ENCODE data around the gene SLC4A2. TPM values are rescaled to one million over a fixed set of nuclear protein-coding genes. Genes with fewer than 3 reads are reported as not detected.

The SLC4A2 gene
- total RNA-seq, 1 experiment from 2014 or later: 105 TPM

DNA sequence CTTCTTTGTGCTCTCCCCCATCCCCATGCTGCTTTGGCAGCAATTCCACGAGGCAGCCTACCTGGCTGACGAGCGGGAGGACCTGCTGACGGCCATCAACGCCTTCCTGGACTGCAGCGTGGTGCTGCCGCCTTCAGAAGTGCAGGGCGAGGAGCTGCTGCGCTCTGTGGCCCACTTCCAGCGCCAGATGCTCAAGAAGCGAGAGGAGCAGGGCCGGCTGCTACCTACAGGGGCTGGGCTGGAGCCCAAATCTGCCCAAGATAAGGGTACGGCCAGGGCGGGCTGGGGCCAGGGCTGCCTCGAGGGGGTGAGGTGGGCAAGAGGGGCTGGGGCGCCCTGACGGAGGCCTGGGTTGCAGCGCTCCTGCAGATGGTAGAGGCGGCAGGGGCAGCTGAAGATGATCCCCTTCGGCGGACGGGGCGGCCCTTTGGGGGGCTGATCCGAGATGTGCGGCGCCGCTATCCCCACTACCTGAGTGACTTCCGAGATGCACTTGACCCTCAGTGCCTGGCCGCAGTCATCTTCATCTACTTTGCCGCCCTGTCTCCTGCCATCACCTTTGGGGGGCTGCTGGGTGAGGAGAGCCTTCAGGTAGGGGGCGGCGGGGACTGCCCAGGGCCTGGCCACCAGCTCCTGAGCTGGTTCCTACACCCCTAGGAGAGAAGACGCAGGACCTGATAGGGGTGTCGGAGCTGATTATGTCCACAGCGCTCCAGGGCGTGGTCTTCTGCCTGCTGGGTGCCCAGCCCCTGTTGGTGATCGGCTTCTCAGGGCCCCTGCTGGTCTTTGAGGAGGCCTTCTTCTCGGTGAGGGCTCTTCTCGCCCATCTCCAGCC is 11.9 kb downstream of the SLC4A2 start:
- Histone ChIP-seq H3K27me3 (ENCODE audit: control insufficient read depth, insufficient read depth, low read length) (no peaks in the 10 kb centered on the region), H3K36me3 (replicated peaks; ENCODE audit: control insufficient read depth, insufficient read depth, low read length) (peaks cover 28% of the 10 kb centered on the region), H3K4me3 (ENCODE audit: insufficient read depth, low read depth, low read length) (no peak overlapping the region)
- no peak for DNase-seq

DNA sequence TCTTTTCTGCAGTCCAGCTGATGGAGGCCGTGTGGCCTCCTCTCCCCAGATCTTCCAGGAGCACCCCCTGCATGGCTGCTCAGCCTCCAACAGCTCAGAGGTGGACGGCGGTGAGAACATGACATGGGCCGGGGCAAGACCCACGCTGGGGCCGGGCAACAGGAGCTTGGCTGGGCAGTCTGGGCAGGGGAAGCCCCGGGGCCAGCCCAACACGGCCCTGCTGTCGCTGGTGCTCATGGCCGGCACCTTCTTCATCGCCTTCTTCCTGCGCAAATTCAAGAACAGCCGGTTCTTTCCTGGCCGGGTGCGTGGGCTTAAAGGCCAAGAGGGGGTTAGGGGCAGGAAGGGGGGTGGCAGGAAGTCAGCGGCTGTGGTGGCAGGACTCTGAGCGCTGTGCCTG is 14.6 kb downstream of the SLC4A2 start:
- Histone ChIP-seq H3K4me3 (ENCODE audit: insufficient read depth, low read depth, low read length) (no peak overlapping the region), H3K36me3 (replicated peaks; ENCODE audit: control insufficient read depth, insufficient read depth, low read length) (peaks cover 23% of the 10 kb centered on the region), H3K27me3 (ENCODE audit: control insufficient read depth, insufficient read depth, low read length) (no peaks in the 10 kb centered on the region)
- no peak for DNase-seq

DNA sequence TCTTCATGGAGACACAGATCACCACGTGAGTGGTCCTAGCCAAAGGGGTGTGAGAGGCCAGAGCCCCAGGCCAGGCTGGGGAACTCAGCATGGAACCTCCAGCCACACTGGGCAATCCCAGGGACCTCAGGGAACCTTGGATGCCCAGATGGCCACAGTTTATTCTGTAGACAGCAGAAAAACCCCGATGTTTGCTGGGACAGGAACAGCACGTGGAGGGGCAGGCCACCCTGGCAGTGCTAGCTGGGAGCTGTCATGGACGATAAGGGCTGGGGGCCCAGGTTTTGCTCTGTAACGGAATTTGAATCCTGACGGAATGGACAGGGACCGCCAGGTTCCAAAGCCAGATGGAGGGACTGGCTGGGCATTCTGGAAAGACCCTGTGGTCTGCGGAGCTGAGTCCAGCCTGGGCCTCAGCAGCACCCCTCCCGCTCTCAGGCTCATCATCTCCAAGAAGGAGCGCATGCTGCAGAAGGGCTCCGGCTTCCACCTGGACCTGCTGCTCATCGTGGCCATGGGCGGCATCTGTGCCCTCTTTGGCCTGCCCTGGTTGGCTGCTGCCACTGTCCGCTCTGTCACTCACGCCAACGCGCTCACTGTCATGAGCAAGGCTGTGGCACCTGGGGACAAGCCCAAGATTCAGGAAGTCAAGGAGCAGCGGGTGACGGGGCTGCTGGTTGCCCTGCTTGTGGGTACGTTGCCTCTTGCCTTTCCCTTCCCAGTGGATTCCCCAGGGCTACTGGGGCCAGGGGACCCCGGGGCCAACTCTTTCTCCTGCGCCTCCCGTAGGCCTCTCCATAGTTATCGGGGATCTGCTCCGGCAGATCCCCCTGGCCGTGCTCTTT is 15.7 kb downstream of the SLC4A2 start:
- H3K36me3 ChIP-seq (replicated peaks; ENCODE audit: control insufficient read depth, insufficient read depth, low read length): peaks cover 15% of the 10 kb centered on the region
- no peak overlapping the region for H3K4me3 ChIP-seq (ENCODE audit: insufficient read depth, low read depth, low read length)
- no peaks in the 10 kb centered on the region for H3K27me3 ChIP-seq (ENCODE audit: control insufficient read depth, insufficient read depth, low read length)
- no peak for DNase-seq

DNA sequence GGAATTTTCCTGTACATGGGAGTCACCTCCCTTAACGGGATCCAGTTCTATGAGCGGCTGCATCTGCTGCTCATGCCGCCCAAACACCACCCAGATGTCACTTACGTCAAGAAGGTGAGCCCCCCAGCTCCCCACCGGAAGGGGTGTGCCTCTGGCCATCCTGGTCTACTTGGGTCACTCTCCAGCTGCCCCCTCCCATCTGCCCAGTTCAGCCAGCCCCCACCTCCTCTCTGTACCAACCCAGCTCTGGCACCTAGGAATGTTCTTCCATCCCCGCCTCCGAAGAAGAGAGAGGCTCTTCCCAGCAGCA is 16.2 kb downstream of the SLC4A2 start:
- Histone ChIP-seq H3K27me3 (ENCODE audit: control insufficient read depth, insufficient read depth, low read length) (no peaks in the 10 kb centered on the region), H3K4me3 (ENCODE audit: insufficient read depth, low read depth, low read length) (no peak overlapping the region), H3K36me3 (replicated peaks; ENCODE audit: control insufficient read depth, insufficient read depth, low read length) (peaks cover 10% of the 10 kb centered on the region)
- no peak for DNase-seq

DNA sequence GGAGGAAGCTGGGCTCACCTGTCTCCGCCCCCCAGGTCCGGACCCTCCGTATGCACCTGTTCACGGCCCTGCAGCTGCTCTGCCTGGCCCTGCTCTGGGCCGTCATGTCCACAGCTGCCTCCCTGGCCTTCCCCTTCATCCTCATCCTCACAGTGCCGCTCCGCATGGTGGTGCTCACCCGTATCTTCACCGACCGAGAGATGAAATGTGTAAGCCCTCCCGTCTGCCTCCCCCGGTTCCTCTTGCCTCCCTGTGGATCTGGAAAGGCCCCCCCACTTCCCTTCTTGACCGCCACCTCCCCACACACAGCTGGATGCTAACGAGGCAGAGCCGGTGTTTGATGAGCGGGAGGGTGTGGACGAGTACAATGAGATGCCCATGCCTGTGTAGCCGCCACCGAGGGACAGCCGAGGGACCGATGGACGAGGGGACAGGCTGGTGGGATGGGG is 16.6 kb downstream of the SLC4A2 start:
- Histone ChIP-seq H3K36me3 (replicated peaks; ENCODE audit: control insufficient read depth, insufficient read depth, low read length) (peaks cover 8% of the 10 kb centered on the region), H3K4me3 (ENCODE audit: insufficient read depth, low read depth, low read length) (no peak overlapping the region), H3K27me3 (ENCODE audit: control insufficient read depth, insufficient read depth, low read length) (no peaks in the 10 kb centered on the region)
- DNase-seq: no peak

DNA sequence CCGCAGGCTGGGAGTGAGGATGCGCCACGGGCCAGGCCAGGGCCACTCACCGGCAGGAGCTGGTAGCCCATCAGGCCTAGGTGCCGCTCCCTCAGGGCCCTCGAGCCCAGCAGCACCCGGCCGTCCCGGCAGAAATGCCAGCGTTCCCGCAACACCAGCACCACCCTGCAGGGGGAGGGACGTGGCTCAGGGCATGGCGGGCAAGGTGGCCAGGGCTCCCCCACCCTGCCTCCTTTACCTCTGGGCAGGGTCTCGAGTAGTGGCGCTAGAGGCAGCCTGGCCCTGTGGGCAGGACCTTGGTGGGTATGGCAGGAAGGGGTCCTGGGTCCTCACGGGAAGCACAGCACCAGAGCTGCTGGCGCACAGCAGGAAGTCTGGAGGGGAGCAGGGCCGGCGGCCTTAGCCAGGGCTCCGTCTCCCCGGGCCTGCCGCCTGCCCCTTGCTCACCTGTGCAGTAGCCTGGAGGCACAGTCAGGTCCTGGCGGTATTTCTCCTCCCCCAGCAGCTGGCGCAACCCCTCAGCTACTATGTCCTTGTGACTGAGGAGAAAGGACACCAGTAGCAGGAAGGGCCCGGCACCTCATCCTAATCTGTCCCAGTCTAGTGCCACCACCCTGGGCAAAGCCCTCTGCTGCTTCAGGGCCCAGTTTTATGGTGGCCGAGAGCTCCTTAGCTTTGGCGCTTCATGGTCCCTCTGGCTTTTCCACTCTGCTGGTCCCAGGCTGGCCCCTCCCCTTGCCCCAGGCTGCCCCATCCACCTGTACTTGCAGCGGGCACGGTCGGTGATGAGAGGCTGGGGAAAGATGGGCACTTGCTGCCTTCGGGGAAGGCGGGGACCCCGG is 17.7 kb downstream of the SLC4A2 start:
- peaks cover 8% of the 10 kb centered on the region for H3K36me3 ChIP-seq (replicated peaks; ENCODE audit: control insufficient read depth, insufficient read depth, low read length)
- peak; percentile 96 for DNase-seq
- H3K27me3 ChIP-seq (ENCODE audit: control insufficient read depth, insufficient read depth, low read length): no peaks in the 10 kb centered on the region
- H3K4me3 ChIP-seq (ENCODE audit: insufficient read depth, low read depth, low read length): no peak overlapping the region

DNA sequence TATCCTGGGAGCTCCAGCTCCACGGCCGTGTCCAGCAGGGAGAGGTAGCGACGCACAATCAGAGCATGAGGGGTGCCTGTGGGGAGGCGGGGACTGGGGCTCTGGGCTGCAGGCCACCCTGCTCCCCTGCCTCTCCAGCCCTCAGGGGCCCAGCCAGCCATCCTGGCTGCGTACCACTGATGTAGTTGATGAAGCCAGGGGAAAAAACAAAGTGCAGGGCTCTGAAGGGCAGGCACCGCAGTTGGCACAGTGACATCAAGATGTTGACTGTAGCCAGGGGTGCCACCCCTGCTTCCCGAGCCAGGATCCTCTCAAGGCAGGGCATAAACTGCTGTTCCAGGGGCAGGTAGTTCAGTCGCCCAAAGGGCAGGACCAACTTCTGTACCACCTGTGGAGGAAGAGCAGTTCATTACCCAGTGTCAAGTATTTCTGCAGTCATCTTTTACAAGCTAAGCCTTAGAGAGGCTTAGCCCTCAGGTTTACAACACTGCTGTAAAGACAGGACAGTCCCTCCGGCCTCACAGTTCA is 18.4 kb downstream of the SLC4A2 start:
- no peak for DNase-seq
- H3K4me3 ChIP-seq (ENCODE audit: insufficient read depth, low read depth, low read length): no peak overlapping the region
- peaks cover 4% of the 10 kb centered on the region for H3K36me3 ChIP-seq (replicated peaks; ENCODE audit: control insufficient read depth, insufficient read depth, low read length)
- no peaks in the 10 kb centered on the region for H3K27me3 ChIP-seq (ENCODE audit: control insufficient read depth, insufficient read depth, low read length)

DNA sequence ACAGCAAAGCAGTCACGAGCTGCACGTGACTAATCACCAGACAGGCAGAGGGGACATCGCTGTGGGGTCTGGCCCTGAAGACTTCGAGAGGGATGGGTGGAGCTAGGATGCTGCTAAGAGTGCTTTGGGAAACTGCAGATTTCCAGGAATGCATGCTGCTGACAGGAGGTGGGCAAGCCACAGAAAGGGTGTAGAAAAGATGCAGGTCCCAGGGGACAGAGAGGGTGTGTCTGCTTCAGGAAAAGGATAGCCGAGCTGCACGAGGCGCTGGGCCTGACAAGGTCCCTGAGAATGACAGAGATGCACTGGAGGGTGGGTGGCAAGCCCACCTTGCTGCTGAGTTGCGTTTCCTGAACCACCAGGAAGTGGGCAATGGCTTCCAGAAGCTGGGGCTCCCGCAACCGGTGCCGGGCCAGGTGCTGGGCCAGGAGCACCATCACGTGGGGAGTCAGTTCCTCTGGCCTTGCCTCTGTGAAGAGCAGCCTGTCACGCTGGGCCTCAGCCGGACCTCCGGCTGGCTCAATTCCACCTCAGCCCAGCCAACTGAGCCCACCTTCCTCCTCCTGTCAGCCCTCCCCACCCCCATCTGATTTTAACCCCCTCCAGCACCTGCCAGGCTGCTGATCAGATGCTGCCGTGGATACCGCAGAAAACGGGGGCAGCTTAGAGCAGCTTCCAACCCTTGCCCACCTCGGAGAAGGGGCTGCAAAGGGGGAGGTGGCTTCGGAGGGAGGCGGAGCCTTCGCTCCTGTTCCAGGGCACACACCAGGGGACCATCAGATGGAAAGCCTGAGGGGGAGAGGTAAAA is 19.0 kb downstream of the SLC4A2 start:
- peak; percentile 88 for DNase-seq
- Histone ChIP-seq H3K36me3 (replicated peaks; ENCODE audit: control insufficient read depth, insufficient read depth, low read length) (peaks cover 4% of the 10 kb centered on the region), H3K27me3 (ENCODE audit: control insufficient read depth, insufficient read depth, low read length) (no peaks in the 10 kb centered on the region), H3K4me3 (ENCODE audit: insufficient read depth, low read depth, low read length) (no peak overlapping the region)

DNA sequence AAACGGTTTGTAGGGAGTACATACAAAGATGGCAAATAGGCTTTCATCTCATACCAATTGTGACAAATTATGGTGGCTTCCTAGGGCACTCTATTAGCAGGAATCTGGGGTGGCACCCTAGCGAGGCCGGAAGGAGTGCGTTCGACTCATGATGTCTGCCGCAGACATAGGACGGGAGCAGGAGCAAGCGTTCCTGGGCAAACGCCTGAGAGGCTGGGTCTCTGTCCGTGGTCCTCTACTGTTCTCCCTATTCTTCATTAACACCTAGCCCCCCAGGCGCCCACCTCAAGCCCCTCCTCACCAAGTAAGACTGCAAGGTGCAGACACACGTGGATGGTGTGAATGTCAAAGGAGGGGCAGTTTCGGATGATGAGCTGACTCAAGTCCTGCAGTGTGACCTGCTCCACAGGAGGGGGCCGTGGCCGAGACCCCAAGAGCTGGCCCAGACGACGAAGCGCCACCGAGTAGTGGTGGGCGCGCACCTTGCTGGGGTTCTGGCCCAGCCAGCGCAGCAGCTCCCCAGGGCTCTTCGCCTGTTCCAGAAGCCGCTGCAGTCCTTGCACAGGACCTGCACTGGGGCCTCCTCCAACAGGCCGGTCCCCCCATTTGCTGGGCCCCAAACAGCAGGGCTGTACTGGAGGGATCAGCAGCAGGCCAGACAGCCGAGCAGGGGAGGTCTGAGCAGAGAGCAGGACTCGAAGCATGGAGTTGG is 20.0 kb downstream of the SLC4A2 start:
- peak overlapping the region; percentile 95 for H3K4me3 ChIP-seq (ENCODE audit: insufficient read depth, low read depth, low read length)
- H3K27me3 ChIP-seq (ENCODE audit: control insufficient read depth, insufficient read depth, low read length): peaks cover 2% of the 10 kb centered on the region; the same call in 1 of the 2 replicates
- DNase-seq: no peak
- peaks cover 2% of the 10 kb centered on the region for H3K36me3 ChIP-seq (replicated peaks; ENCODE audit: control insufficient read depth, insufficient read depth, low read length)

DNA sequence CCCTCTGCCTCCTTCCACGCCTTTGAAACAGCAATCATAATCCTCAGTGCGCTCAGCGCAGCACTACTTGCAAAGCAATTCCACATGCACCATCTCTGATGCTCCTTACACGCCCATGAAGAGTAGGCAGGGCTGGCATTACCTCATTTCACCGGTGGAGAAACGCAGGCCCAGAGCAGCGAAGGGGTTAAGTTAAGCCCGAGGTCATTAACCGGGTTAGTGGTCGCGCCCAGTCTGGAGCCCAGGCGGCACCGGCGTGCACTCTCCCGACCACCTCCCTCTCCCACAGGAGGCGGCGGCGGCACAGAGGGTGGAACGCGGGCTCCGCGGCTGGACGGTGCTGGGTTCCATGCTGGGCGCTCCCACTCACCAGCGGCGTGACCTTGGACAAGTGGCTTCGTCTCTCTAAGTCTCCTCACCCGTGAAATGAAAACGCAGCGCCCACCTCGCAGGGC is 20.7 kb downstream of the SLC4A2 start:
- Histone ChIP-seq H3K27me3 (ENCODE audit: control insufficient read depth, insufficient read depth, low read length) (peaks cover 5% of the 10 kb centered on the region; the same call in 1 of the 2 replicates), H3K4me3 (ENCODE audit: insufficient read depth, low read depth, low read length) (peak overlapping the region; percentile 95), H3K36me3 (replicated peaks; ENCODE audit: control insufficient read depth, insufficient read depth, low read length) (no peaks in the 10 kb centered on the region; the same call in 1 of the 2 replicates)
- peak; percentile 76 for DNase-seq

DNA sequence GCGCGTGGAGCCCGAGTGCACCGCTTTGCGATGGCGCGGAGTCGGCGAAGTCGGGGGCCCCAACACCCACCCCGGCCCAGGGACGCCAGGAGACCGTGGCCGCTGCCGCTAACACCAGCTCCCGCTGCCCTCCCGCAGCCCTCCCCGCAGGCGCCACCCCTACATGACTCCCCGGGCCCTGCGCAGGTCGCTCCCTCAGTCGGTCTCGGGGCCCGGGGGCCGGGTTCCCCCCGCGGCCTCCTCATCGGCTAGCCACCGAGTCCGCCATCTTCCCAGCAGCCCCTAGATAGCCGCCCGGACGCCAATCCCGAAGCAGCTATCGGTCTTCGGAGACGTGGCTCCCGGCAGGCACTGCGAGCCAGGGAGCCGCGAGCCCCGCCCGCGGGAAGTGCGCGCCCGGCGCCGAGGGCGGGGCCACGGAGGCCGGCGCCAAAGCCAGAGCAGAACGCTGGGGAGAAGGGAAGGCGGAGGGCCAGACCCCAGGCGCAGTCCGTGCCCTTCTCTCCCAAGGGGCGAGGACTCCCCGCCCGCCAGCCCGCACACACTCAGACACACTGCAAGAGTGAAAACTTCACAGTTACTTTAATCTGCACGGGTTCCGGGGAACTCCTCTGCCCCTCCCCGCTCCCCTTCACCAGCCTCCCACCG is 21.3 kb downstream of the SLC4A2 start, which contains the start of gene FASTK:
FASTK (minus strand) TSS at position 288 of the 648 bp plus-strand sequence; CDS start at position 245, 43 bp downstream.
- no peaks in the 10 kb centered on the region; the same call in 1 of the 2 replicates for H3K36me3 ChIP-seq (replicated peaks; ENCODE audit: control insufficient read depth, insufficient read depth, low read length)
- DNase-seq: peak; percentile 98

More for the DNA sequence above, 21.3 kb downstream of the SLC4A2 start, which contains the start of gene FASTK:
- peaks cover 5% of the 10 kb centered on the region; the same call in 1 of the 2 replicates for H3K27me3 ChIP-seq (ENCODE audit: control insufficient read depth, insufficient read depth, low read length)
- peak within 1 kb of the TSS; percentile 95 for H3K4me3 ChIP-seq (ENCODE audit: insufficient read depth, low read depth, low read length)
